HG03175 (cell line): ENCODE measurements around the gene PPP2R3B.
A peak's percentile ranks its signal among the peaks of the same experiment; 100 is the strongest.
"Not testable (repeated sequence)": the region's sequence is repeated elsewhere in the genome, so short reads cannot be mapped to it uniquely, and the experiment has no call there.

Source experiments
- ATAC-seq: cut with Tn5 transposase; IDR thresholded peaks from one replicate; pipeline ENCODE4 v1.9.1; 2021; ENCODE audit warnings: mild to moderate bottlenecking, moderate library complexity; ENCODE audit not compliant: unreplicated experiment

Gene PPP2R3B

GRCh38 chrX:386768-387575, at the start of gene PPP2R3B:
TSS of gene PPP2R3B (minus strand) at chrX:386907. CDS start at chrX:386691, 216 bp downstream.
- ATAC-seq: peak; percentile 97

DNA sequence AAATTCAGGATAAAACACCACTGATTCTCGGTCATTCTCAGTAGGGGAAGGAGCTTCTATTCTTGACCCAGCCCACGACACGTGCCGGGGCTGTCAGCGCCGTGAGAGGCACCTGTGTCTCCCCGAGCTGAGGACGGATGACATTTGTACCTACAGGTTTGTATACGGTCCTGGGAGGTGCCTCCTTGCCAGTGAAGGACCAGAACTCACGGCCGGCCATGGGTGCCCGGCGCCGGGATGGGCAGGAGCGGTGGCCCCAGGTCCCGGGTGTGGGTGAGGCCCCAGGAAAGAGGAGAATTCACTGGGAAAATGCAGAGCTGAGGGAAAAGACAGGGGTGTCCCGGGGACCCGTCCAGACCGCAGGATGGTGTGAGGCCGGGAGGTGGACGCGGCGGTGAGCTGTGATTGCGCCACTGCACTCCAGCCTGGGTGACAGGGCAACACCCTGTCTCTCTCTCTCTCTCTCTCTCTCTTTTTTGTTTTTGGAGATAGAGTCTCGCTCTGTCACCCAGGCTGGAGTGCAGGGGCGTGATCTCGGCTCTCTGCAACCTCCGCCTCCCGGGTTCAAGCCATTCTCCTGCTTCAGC, 48.9 kb upstream of the PPP2R3B start:
- ATAC-seq: no peak

DNA sequence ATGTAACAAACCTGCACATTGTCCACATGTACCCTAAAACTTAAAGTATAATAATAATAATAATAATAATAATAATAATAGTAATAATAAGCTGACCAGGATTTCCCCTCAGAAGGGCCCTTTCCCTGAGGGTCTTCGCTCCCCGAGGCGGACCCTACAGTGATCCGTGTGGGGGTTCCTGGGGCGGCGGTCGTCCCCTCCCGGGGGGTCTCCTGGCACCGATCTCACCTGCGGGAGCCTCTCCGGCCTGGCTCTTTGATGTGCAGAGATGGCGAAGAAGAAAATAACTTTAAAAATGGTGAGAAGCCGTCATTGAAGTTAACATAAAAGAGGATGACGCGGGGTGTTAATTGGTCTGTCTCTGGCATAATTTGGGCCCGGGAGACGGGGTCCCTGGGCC, 48.2 kb upstream of the PPP2R3B start:
- ATAC-seq: no peak

DNA sequence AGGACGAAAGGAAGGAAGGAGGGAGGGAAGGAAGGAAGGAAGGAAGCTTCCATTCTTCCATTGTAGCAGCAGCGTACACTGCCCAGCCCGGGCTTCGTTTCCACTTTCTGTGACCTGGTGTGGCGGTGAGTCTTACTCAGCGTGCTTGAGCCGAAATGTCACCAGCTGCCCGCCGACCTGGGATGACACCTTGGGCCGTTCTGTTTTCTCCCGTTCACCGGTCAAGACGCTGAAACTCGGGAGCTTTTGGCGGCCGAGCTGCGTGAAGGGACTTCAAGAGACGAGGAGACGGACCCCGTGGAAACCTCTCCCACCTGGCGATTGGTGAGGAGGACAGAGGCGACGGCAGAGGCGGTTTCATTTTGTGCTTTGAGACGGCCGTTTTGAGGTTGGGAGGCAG, 47.1 kb upstream of the PPP2R3B start:
- no peak for ATAC-seq

- not testable (repeated sequence) for ATAC-seq
Measured at GRCh38 chrX:432666-433065, 46.0 kb upstream of the PPP2R3B start.

DNA sequence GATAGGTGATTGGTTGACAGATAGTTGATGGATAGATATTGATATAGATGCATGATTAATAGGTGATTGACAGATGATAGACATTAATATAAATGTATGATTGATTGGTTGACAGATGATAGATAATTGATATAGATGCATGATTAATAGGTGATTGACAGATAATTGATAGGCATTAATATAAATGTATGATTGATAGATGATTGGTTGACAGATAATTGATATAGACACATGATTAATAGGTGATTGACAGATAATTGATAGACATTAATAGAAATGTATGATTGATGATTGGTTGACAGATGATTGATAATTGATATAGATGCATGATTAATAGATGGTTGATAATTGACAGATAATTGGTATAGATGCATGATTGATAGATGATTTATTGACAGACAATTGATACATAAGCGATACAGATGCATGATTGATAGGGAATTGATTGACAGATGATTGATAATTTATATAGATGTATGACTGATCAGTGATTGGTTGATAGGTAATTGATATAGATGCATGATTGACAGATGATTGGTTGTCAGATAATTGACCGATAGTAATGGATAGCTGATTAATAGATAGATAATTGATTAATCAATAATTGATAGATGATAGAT, 44.9 kb upstream of the PPP2R3B start:
- no peak for ATAC-seq

- no peak for ATAC-seq
Measured at GRCh38 chrX:431056-431455, 44.3 kb upstream of the PPP2R3B start.

DNA sequence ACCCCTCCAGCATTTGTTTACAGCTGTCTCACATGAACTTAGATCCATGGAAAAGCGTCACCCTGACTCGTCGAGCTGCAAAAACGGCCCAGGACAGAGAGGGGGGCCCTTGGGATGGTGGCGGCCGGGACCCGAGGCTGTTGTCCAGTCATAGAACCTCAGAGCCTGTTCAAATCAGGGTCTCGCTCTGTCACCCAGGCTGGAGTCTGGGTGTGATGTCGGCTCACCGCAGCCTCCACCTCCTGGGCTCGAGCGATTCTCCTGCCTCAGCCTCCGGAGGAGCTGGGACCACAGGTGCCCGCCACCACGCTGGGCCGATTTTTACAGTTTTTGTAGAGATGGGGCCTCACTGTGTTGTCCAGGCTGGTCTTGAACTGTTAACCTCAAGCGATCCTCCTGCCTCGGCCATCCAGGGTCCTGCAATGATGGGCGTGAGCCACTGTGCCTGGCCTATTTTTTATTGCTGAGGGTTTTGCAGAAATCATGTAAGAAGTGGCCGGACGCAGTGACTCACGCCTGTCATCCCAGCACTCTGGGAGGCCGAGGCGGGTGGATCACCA, 42.6 kb upstream of the PPP2R3B start:
- no peak for ATAC-seq

DNA sequence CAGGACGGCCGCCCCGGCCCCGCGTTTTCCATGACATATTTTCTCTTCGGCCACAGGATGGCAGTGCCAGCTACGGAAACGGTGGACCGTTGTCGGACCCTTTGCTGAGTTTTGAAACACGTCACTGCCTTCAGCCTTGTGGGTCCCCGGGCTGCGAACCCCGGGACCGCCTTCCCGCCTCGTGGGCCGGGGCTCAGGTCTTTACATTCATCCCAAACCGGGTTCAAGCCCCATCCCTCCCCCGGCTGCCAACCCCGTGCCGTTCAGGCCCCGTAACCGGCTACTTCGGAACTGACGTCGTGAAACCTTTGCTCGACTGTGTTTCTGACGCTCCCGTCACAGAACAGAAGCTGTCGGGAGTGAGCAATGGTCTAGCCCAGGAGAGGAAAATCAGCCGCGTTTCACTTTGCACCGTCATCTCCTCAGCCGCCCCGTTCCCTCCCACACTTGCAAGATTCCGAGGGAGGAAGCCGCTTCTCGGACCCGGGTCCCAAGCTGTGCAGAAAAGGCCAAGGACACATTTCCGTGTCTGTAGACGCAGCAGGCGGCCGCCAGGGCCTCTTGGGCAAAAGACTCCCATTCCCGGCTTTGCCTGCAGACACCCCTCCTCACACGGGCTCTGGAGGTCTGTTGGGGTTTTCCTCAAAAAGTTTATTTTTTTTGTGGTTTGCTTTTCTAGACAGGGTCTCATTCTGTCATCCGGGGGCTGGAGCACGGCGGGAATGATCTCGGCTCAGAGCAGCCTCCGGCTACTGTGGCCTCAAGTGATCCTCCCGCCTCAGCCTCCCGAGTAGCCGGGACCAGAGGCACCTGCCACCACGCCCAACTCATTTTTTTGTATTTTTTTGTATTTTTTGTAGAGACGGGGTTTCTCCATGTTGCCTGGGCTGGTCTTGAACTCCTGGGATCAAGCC, 41.4 kb upstream of the PPP2R3B start:
- no peak for ATAC-seq

DNA sequence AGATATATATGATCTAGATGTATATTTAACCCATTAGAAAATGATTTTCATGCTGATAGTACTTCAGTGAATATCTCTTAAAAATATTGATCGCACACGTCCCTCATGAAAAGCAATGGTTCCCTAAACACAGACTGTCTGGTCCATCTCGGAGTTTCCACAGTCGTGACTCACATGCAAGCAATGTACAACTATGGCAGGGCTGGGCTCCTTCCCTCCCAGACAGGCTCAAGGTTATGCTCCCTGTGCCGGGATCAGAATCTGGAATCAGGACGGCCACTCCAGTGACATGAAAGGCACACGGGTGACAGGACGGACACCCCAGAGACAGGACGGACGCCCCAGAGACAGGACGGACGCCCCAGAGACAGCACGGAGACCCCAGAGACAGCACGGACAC, 40.2 kb upstream of the PPP2R3B start:
- no peak for ATAC-seq

DNA sequence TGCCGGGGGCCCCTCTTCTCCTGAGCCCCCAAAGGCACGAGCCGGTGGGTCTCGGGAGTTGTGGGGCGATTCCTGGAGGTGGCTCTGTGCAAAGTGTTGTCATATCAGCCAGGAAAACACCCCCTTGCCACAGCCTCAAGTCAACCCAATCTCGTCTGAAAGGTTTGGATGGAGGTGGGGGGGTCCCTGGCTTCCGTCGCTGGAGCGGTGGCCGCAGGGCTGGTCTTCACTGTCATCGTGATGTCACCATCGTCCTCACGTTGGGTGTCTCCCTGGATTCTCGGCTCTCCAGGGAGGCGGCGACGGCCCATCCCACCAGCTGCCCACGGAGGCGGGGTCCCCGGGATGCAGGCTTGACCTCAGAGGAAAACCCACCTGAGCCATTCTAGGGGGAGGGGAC, 38.3 kb upstream of the PPP2R3B start:
- ATAC-seq: no peak

DNA sequence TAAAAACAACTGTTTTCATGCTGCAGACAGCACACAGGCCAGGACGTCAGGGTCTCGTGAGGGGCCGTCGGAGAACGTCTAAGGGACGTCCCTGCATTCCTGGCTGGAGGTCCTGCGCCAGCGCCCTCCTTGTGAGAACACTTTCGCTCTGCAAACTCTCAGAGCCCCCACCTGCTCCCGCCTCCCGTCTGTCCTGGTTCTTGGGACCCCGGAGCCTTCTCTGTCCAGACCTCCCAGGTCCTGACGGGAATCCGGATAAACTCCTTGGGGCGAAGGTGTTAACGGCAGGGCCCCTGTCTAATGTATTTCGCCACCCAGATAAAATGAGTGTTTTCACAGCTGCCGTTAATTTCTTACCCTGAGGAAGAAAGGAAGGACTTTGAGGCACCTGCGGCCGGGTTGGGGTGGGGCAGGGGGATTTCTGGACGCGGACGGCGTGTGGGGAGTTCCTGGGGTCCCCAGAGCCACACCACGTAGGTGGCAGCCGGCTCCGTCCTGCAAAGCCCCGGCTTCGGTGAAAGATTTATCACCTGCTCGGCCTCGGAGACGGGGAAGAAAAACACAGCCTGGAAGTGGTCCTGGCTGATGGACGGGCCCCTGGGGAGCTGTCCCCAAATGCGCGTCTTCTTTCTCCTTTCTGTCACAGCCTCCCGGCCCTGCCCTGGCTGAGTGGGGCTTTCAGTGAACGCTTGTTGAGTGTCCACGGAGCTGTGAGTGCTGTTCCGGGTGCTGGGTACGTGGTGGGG, 35.1 kb upstream of the PPP2R3B start:
- ATAC-seq: no peak

DNA sequence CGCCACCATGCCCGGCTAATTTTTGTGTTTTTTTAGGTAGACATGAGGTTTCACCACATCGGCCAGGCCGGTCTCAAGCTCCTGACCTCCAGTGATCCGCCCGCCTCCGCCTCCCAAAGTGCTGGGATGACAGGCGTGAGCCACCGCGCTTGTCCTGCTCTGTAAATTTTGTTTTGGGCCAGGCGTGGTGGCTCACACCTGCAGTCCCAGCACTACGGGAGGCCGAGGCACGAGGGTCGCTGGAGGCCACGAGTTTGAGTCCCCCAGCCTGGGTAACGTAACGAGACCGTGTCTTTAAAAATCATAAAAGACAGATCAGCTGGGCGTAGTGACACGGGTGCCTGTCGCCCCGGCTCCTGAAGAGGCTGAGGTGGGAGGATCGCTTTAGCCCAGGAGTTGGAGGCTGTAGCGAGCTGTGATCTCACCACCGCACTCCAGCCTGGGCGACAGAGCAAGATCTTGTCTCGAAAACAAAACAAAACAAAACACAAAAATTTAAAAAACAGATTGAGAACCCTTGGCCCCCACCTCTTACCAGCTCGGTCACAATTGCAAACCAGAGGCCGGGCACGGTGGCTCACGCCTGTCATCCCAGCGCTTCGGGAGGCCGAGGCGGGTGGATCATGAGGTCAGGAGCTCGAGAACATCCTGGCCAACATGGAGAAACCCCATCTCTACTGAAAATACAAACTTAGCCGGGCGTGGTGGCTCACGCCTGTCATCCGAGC, 34.0 kb upstream of the PPP2R3B start:
- no peak for ATAC-seq

DNA sequence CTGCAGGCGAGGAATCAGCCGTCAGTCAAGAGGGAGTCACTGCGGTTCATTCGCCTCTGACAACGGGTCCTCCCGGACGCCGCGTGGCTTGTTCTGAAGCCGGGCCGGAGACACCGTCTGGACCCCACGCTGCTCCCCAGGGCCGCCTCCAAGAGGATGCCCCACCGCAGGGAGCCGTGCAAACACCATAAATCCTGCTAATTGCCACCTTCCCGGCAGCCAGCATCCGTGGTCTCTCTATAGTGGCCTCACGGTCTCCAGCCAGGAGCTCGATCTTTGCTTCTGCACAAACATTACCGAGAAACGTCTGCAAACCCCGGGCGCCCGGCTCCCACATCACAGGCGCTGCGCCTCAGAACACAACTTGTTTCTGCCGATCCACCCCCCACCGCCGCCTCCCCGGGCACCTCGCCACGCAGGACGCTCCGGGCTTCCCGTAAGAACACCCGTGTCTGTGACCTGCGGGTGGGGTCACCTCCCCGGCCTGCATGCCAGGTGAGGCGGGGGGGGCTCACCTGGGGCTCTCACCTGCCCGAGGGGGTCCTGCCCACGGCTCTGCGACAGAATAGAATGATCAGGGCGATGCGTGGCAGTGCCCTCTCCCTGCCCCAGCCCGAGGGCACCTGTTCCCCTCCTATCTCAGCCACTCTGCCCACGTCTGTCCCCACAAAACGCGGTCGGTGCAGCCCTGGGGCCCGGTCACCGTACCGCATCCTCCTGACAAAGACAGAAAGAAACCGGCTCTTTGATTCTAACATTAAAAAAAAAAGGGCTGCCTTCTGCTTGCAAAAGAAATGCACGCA, 32.4 kb upstream of the PPP2R3B start:
- ATAC-seq: no peak

DNA sequence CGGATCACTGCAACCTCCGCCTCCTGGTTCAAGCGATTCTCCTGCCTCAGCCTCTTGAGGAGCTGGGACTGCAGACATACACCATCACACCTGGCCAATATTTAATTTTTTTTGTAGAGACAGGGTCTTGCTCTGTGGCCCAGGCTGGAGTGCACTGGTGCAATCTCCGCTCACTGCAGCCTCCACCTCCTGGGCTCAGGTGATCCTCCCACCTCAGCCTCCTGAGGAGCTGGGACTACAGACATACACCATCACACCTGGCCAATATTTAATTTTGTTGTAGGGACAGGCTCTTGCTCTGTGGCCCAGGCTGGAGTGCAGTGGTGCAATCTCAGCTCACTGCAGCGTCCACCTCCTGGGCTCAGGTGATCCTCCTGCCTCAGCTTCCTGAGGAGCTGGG, 28.8 kb upstream of the PPP2R3B start:
- not testable (repeated sequence) for ATAC-seq

DNA sequence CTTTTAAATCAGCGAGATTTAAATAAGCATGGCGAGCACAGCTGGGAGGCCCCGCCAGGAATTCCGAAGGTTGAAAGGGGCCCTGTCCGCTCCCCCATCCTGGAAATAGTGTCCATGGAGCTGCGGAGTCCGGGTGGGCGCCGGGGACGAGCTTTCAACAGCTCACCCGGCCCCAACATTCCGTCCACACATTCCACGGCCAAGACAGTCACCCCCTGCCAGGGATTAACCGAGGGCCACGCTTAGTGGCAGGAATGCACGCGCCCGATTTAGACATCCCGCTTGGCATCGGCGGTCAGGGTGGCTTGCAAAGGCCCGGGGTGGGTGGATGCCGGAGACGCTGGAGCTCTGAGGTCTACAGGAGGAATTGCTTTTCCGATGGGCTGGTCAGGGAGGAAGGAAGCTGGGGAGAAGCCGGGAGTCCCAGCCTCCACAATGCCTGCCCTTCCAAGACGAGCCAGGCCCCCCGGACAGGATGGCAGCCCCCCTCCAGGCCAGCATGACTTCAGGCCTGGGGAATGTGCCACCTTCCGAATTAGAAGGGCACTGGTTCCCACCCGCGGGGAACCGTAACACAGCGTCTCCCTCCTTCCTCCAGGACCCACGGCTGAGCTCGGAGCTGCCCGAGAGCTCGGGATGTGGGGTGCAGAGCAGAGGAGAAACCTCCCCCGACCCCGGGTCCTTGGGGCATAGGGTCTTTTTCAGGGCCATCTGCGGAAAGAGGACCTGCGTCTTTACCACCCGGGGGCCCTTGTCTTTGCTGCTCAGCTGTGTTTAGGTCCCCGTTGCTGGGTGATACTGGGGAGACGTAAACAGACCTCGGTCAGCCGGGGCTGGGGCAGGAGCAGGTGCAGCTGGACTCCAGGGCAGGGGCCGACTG, 26.9 kb upstream of the PPP2R3B start:
- ATAC-seq: no peak

- ATAC-seq: no peak
Measured at GRCh38 chrX:410296-410695, 23.6 kb upstream of the PPP2R3B start.

GRCh38 chrX:405149-405548, 18.4 kb upstream of the PPP2R3B start:
- no peak for ATAC-seq
